Measurements from ENCODE around the gene ARAP3. TPM values are rescaled to one million over a fixed set of nuclear protein-coding genes. Genes with fewer than 3 reads are reported as not detected.

Gene ARAP3
- total RNA-seq, 1 experiment from 2014 or later: 15.1 TPM

DNA sequence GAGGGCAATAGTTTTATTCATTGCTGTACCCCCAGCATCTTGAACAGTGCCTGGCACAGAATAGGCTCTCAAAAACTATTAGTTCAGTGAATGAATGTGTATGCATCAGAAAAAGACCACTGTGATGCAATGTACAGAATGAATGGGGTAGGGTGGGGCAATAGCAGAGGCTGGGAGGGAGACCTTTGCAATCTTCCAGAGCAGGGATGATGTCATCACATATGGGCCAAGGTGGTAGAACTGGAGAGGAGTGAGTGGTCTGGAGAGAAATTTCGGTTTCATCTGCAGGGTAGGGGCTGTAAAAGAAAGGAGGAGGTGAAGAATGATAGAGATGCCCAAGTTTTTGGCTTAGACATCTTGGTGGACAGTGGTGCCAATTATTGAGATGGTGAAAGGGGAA lies 23.4 kb upstream of the ARAP3 start:
- no peaks in the 10 kb centered on the region for H3K27me3 ChIP-seq (ENCODE audit: insufficient read depth, low read length)
- H4K20me1 ChIP-seq (ENCODE audit: insufficient read depth): no peaks in the 10 kb centered on the region
- H3K4me3 ChIP-seq (replicated peaks in 1 of 2; ENCODE audit: low read depth in 1 of 2, low read length in 2 of 2): no peak overlapping the region
- POLR2A ChIA-PET: no interaction called here
- no peaks in the 10 kb centered on the region for H3K36me3 ChIP-seq (ENCODE audit: control insufficient read depth in 1 of 2, insufficient read depth in 2 of 2, low read length in 2 of 2)
- no peak for ATAC-seq
- no TSS peak for BruUV-seq (replicated peaks)
- no peaks in the 10 kb centered on the region for H3K9me2 ChIP-seq (ENCODE audit: insufficient read depth)
- no peaks in the 10 kb centered on the region for H3K9me3 ChIP-seq (ENCODE audit: control insufficient read depth in 1 of 2, insufficient read depth in 1 of 2, low read depth in 1 of 2, low read length in 2 of 2)
- DNase-seq (ENCODE audit: low read depth, low spot score): no peak
- no peak overlapping the region for H2AFZ ChIP-seq (ENCODE audit: low read depth, low read length, poor library complexity, severe bottlenecking)
- no peaks in the 10 kb centered on the region for H3K79me2 ChIP-seq (ENCODE audit: insufficient read depth, low read length)
- H3K4me2 ChIP-seq (ENCODE audit: low read length): no peak overlapping the region
- H3K9ac ChIP-seq (ENCODE audit: low read length): no peak overlapping the region
- CTCF ChIA-PET: no interaction called here
- no peak overlapping the region for H3K27ac ChIP-seq (ENCODE audit: low read depth, low read length)
- no peak for TF ChIP-seq EZH2 (IDR thresholded peaks at IDR 0.05)
- TF ChIP-seq SIN3A (IDR thresholded peaks at IDR 0.05; ENCODE audit: low read depth): no peak
- no peak for TF ChIP-seq YY1 (IDR thresholded peaks at IDR 0.05; ENCODE audit: extremely low read depth, insufficient replicate concordance, low read depth, low read length)
- TF ChIP-seq FOSL1 (IDR thresholded peaks at IDR 0.05; ENCODE audit: low read depth): no peak
- no peak for TF ChIP-seq CEBPB (IDR thresholded peaks at IDR 0.05; ENCODE audit: low read depth)
- TF ChIP-seq, protein P1, sequence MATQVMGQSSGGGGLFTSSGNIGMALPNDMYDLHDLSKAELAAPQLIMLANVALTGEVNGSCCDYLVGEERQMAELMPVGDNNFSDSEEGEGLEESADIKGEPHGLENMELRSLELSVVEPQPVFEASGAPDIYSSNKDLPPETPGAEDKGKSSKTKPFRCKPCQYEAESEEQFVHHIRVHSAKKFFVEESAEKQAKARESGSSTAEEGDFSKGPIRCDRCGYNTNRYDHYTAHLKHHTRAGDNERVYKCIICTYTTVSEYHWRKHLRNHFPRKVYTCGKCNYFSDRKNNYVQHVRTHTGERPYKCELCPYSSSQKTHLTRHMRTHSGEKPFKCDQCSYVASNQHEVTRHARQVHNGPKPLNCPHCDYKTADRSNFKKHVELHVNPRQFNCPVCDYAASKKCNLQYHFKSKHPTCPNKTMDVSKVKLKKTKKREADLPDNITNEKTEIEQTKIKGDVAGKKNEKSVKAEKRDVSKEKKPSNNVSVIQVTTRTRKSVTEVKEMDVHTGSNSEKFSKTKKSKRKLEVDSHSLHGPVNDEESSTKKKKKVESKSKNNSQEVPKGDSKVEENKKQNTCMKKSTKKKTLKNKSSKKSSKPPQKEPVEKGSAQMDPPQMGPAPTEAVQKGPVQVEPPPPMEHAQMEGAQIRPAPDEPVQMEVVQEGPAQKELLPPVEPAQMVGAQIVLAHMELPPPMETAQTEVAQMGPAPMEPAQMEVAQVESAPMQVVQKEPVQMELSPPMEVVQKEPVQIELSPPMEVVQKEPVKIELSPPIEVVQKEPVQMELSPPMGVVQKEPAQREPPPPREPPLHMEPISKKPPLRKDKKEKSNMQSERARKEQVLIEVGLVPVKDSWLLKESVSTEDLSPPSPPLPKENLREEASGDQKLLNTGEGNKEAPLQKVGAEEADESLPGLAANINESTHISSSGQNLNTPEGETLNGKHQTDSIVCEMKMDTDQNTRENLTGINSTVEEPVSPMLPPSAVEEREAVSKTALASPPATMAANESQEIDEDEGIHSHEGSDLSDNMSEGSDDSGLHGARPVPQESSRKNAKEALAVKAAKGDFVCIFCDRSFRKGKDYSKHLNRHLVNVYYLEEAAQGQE (IDR thresholded peaks at IDR 0.05; ENCODE audit: low read depth): no peak
- no peak for TF ChIP-seq EGR1 (IDR thresholded peaks at IDR 0.05; ENCODE audit: low read depth)
- TF ChIP-seq SRF (IDR thresholded peaks at IDR 0.05; ENCODE audit: low read depth): no peak
- TF ChIP-seq ZNF274 (IDR thresholded peaks at IDR 0.05; ENCODE audit: low read depth, low read length): no peak
- TF ChIP-seq ELF1 (IDR thresholded peaks at IDR 0.05; ENCODE audit: borderline replicate concordance, low read depth): no peak
- TF ChIP-seq CTCF (IDR thresholded peaks at IDR 0.05 in 2 of 3, conservative IDR thresholded peaks at IDR 0.05 in 1 of 3; ENCODE audit: borderline replicate concordance in 1 of 3, insufficient read depth in 1 of 3, low read depth in 2 of 3, low read length in 2 of 3): no peak
- no peak for TF ChIP-seq POLR2AphosphoS5 (IDR thresholded peaks at IDR 0.05; ENCODE audit: low read depth, low read length)
- TF ChIP-seq ZFX (IDR thresholded peaks at IDR 0.05): no peak
- TF ChIP-seq TCF7L2 (IDR thresholded peaks at IDR 0.05; ENCODE audit: borderline replicate concordance, extremely low read depth, insufficient read depth, insufficient read length): no peak
- TF ChIP-seq RAD21 (IDR thresholded peaks at IDR 0.05; ENCODE audit: low read depth): no peak
- peaks cover 0 to 7% of the 10 kb centered on the region in 2 experiments; a peak in 1 of 4 replicates for H3K4me1 ChIP-seq (ENCODE audit: control insufficient read depth in 1 of 2, insufficient read depth in 2 of 2, low read length in 2 of 2)
- intact Hi-C loops (cut with micrococcal nuclease): no loop called here
- RAD21 ChIA-PET (ENCODE audit: low non-redundant PET in 1 of 2, low total read pairs in 2 of 2, uncharacterized antibody in 2 of 2, unreplicated experiment in 2 of 2): no interaction called here
